K562 (cell line): ENCODE results near the gene FOXD2. TPM values are rescaled to one million over a fixed set of nuclear protein-coding genes. Genes with fewer than 3 reads are reported as not detected.

ENCODE experiments used
- ATAC-seq: fragments of 200-7000 bp; cut with Tn5 transposase; 3 replicates; pipeline ENCODE4 v1.9.1; 2020; ENCODE audit warnings: moderate library complexity
- BruUV-seq: library from RNA; stranded (reverse); fragments of 400-500 nt; replicated peaks from 2 replicates; lab custom pipeline; 2021; lab: Mats Ljungman, UMichigan
- CTCF ChIA-PET: fragments of 300-600 bp; formaldehyde crosslinking; extraction: SDS; loops from one replicate; lab custom pipeline; 2021; ENCODE audit warnings: low intra/inter-chr PET ratio; lab: Yijun Ruan, JAX
- POLR2A ChIA-PET: fragments of 300-600, 350-650 bp; sonication (Branson Sonifier 250); formaldehyde crosslinking; extraction: SDS; loops from one replicate; lab custom pipeline; 2021; ENCODE audit warnings: antibody characterized with exemption, inconsistent platforms; lab: Yijun Ruan, JAX
- DNase-seq, 4 experiments: peaks; one replicate each; pipeline versions ENCODE4 v3.0.0 to v3.0.0-alpha.2; 2011 to 2018; ENCODE audit warnings: low spot score in 3 of 4, mixed read lengths in 3 of 4; ENCODE audit errors: extremely low read depth in 1 of 4
- FAIRE-seq: peaks from 2 replicates; lab custom pipeline; 2011; peaks lifted over from hg19 to GRCh38; lab: Jason Lieb, UNC
- H2AFZ ChIP-seq: 2 replicates; pipeline ENCODE4 v1.6.0; 2011; ENCODE audit warnings: low read depth, low read length, control low read depth, inconsistent platforms
- H3K27ac ChIP-seq: fragments of 200-600 bp; 3 replicates; pipeline ENCODE4 v1.8.0; 2011; ENCODE audit warnings: low read depth, mild to moderate bottlenecking, control low read depth, inconsistent platforms, low read length, moderate library complexity, mixed read lengths; ENCODE audit errors: extremely low read depth
- H3K27me3 ChIP-seq, 2 experiments: fragments of 300-600 bp in 1 of 2; 2 replicates in 1 of 2; 3 replicates in 1 of 2; pipeline versions ENCODE4 v1.6.0 to v1.8.0; 2011; ENCODE audit warnings: inconsistent platforms in 2 of 2, low read length in 2 of 2, mild to moderate bottlenecking in 1 of 2, mixed read lengths in 1 of 2, moderate library complexity in 1 of 2; ENCODE audit not compliant: control insufficient read depth in 2 of 2, insufficient read depth in 2 of 2
- H3K36me3 ChIP-seq: fragments of 300-600 bp; 3 replicates; pipeline ENCODE4 v1.8.0; 2011; ENCODE audit warnings: mild to moderate bottlenecking, low read length, inconsistent platforms; ENCODE audit not compliant: control insufficient read depth, insufficient read depth
- H3K4me1 ChIP-seq, 2 experiments: fragments of 200-600 bp in 1 of 2; replicated peaks in 1 of 2; 2 replicates in 1 of 2; 3 replicates in 1 of 2; pipeline versions ENCODE4 v1.5.1 to v1.8.0; 2011; ENCODE audit warnings: inconsistent platforms in 2 of 2, low read length in 2 of 2, mild to moderate bottlenecking in 1 of 2, mixed read lengths in 1 of 2, moderate library complexity in 1 of 2; ENCODE audit not compliant: control insufficient read depth in 2 of 2, insufficient read depth in 2 of 2
- H3K4me2 ChIP-seq: 2 replicates; pipeline ENCODE4 v1.6.1; 2011; ENCODE audit warnings: low read length, control low read depth, inconsistent platforms, mixed read lengths; ENCODE audit not compliant: insufficient read depth
- H3K4me3 ChIP-seq: fragments of 200-600 bp; sonication (generic), shearing (Covaris generic); 2 replicates; pipeline ENCODE4 v1.5.1; 2016; ENCODE audit warnings: control low read depth, inconsistent platforms
- H3K79me2 ChIP-seq: fragments of 200-600 bp; 3 replicates; pipeline ENCODE4 v1.8.0; 2011; ENCODE audit warnings: low read length, inconsistent platforms; ENCODE audit not compliant: control insufficient read depth, insufficient read depth
- H3K9ac ChIP-seq, 2 experiments: 2 replicates each; pipeline versions ENCODE4 v1.6.0 to v1.6.1; 2011; ENCODE audit warnings: low read depth in 2 of 2, low read length in 2 of 2, control low read depth in 1 of 2, inconsistent platforms in 1 of 2, mild to moderate bottlenecking in 1 of 2, mixed read lengths in 1 of 2; ENCODE audit not compliant: insufficient read depth in 1 of 2
- H3K9me1 ChIP-seq: one replicate; pipeline ENCODE4 v1.6.0; 2011; ENCODE audit warnings: inconsistent platforms, mild to moderate bottlenecking, low read length, moderate library complexity; ENCODE audit not compliant: control insufficient read depth, insufficient read depth
- H3K9me3 ChIP-seq: replicated peaks from 2 replicates; pipeline ENCODE4 v1.5.1; 2011; ENCODE audit warnings: low read depth, low read length, inconsistent platforms; ENCODE audit not compliant: control insufficient read depth, insufficient read depth
- H4K20me1 ChIP-seq: replicated peaks from 2 replicates; pipeline ENCODE4 v1.6.1; 2011; ENCODE audit warnings: low read length, inconsistent platforms, mixed read lengths; ENCODE audit not compliant: control insufficient read depth, insufficient read depth
- CTBP1 ChIP-seq: fragments of 450-650 bp; IDR thresholded peaks from 2 replicates; pipeline ENCODE4 v1.6.1; 2016; ENCODE audit warnings: borderline replicate concordance
- CTCFL ChIP-seq: IDR thresholded peaks from 2 replicates; pipeline ENCODE4 v1.6.1; 2011; ENCODE audit warnings: borderline replicate concordance, low read depth, mild to moderate bottlenecking, moderate library complexity, low read length; ENCODE audit not compliant: insufficient read depth, poor library complexity, severe bottlenecking
- ETV1 ChIP-seq: fragments of 450-650 bp; conservative IDR thresholded peaks from 2 replicates; pipeline ENCODE4 v1.6.1; 2016; ENCODE audit warnings: missing genetic modification characterization, control low read depth, low read depth, missing compliant biosample characterization
- RAD21 ChIP-seq, 2 experiments: fragments of 250-450 bp in 1 of 2; fragments of 450-650 bp in 1 of 2; sonication (Bioruptor Pico) in 1 of 2; formaldehyde crosslinking in 1 of 2; IDR thresholded peaks in 1 of 2; conservative IDR thresholded peaks in 1 of 2; 2 replicates each; pipeline versions ENCODE4 v1.4.0 to v1.8.0; 2020 to 2022; ENCODE audit warnings: mild to moderate bottlenecking in 2 of 2, moderate library complexity in 1 of 2
- RB1 ChIP-seq: fragments of 450-650 bp; IDR thresholded peaks from 2 replicates; pipeline ENCODE4 v1.6.1; 2017; ENCODE audit warnings: low read depth, mild to moderate bottlenecking
- ZNF511 ChIP-seq: sonication (generic); formaldehyde crosslinking; IDR thresholded peaks from 2 replicates; pipeline ENCODE4 v1.8.0; 2022; ENCODE audit warnings: mild to moderate bottlenecking, missing genetic modification reagents
- ZNF76 ChIP-seq: fragments of 250-450 bp; sonication (Bioruptor Pico); IDR thresholded peaks from 2 replicates; pipeline ENCODE4 v1.4.0; 2020; ENCODE audit warnings: mild to moderate bottlenecking, moderate library complexity, borderline replicate concordance
- WGBS: fragments of 100-300 bp; shearing (Covaris generic); methylation state at CpG from one replicate; pipeline ENCODE4 v1.1.6; 2016; ENCODE audit warnings: low coverage, mixed read lengths; ENCODE audit not compliant: insufficient coverage; ENCODE audit errors: missing lambda C conversion rate; 5-methylcytosine and 5-hydroxymethylcytosine counted together
- in situ Hi-C: fragments of 300-500 bp; cut with MboI; formaldehyde crosslinking; loops from 4 replicates; pipeline ENCODE4 v1.15.0; 2018; ENCODE audit warnings: inconsistent platforms, mixed read lengths
- intact Hi-C: fragments of 100-400 bp; cut with micrococcal nuclease; formaldehyde crosslinking; loops from 2 replicates; pipeline ENCODE4 v1.14.2; 2022
- polyA plus RNA-seq, 8 experiments: library from polyadenylated mRNA; depleted of rRNA in 4 of 8; stranded (reverse) in 5 of 8; unstranded in 3 of 8; fragments of >200 nt; fragmentation: Nextera tagmentation in 2 of 8; fragmentation: Illumina TruSeq in 1 of 8; extraction: Ambion mirVana in 2 of 8; extraction: Trizol in 1 of 8; gene quantifications; 2 replicates each; pipeline versions ENCODE4 v1.2.1 to v1.2.3, GENCODE V29; 2011 to 2014; ENCODE audit warnings: inconsistent platforms in 1 of 8, missing spikeins in 1 of 8
- total RNA-seq, 7 experiments: library from RNA; depleted of rRNA in 6 of 7; stranded (reverse); fragments of >200 nt in 6 of 7; fragmentation: Illumina TruSeq in 2 of 7; extraction: Trizol in 2 of 7; gene quantifications; 2 replicates each; pipeline versions ENCODE4 v1.2.1 to v1.2.3, GENCODE V29; 2011 to 2021; ENCODE audit warnings: low replicate concordance in 1 of 7
- TF ChIP-seq, protein P1 (sequence below): sonication (generic); formaldehyde crosslinking; IDR thresholded peaks from 2 replicates; pipeline ENCODE4 v1.8.0; 2023; ENCODE audit warnings: missing genetic modification reagents, mild to moderate bottlenecking, borderline replicate concordance

FOXD2 gene
- total and polyA plus RNA-seq, 9 of the 15 experiments (the other 6 are each of a cell fraction or from before 2014, with no cell fraction given): 0.06 to 1.2 (median 0.22) TPM

DNA sequence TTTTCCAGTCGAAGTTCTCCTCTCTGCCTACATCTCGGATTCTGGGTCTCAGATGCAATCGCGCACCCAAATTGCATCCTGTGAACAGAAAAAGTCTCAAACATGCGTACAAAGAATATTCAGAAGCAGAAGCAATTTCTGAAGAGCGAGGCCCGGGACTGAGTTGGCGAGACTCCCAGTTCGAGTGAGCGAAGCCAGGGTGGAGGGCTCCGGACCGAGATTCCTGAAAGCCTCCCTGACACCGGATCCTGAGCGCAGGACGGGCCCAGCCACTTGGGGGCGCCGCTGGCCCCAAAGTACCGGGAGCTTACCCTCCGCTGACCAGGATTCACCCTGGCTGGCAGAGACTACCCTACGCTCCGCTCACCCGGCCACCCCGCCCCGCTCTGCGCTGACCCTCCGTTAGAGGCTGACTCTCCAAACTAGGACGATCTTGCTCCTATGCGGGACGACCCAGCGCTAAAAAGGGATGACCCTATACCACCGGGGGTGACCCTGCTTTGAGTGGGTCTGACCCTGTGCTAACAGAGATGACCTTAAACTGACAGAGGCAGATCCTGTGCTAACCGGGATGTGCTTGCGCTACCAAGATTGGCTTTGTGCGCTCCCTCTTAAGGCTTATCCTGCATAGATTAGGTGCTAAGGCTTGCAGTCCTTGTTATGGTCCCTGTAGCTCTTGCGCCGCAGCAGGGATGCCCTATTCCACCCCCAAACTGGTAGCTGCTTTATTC is 12.1 kb downstream of the FOXD2 start:
- H3K4me1 ChIP-seq: peaks cover 0 to 6% of the 10 kb centered on the region in 2 experiments; a peak in 2 of 5 replicates
- H3K27me3 ChIP-seq: peaks cover 52 to 60% of the 10 kb centered on the region in 2 experiments
- no peaks in the 10 kb centered on the region for H3K79me2 ChIP-seq
- no peak overlapping the region for H3K27ac ChIP-seq
- H2AFZ ChIP-seq: no peak overlapping the region
- peaks cover 15% of the 10 kb centered on the region for H4K20me1 ChIP-seq
- ATAC-seq: peak; percentile 90
- peak; percentile 57 to 80 (median 75) for DNase-seq
- no peak overlapping the region for H3K4me3 ChIP-seq
- H3K9ac ChIP-seq: no peak overlapping the region
- no peaks in the 10 kb centered on the region for H3K36me3 ChIP-seq
- no TSS peak for BruUV-seq
- no peaks in the 10 kb centered on the region for H3K9me1 ChIP-seq
- WGBS: 6% methylated on average over 36 of the region's 36 CpGs
- in situ Hi-C loops (no loop called here), intact Hi-C loops (loop anchor here (5.0 kb wide), 3 partner anchors 62 to 277 kb away; no protein-coding TSS in a partner anchor)
- ChIA-PET POLR2A (interaction anchor here (0.5 to 2.3 kb wide), 5 partner anchors 9 to 238 kb away, joined by 3 to 11 read pairs (median 4); no protein-coding TSS in a partner anchor), CTCF (interaction anchor here (0.6 to 1.1 kb wide), 3 partner anchors 11 to 270 kb away, joined by 3 read pairs; no protein-coding TSS in a partner anchor)
- H3K9me3 ChIP-seq: no peaks in the 10 kb centered on the region
- no peak overlapping the region; the same call in 1 of the 2 replicates for H3K4me2 ChIP-seq
- FAIRE-seq: peak; percentile 77
- TF ChIP-seq RAD21 (CRISPR knock-in tag; conservative IDR thresholded peaks at IDR 0.05 in 1 of 2, IDR thresholded peaks at IDR 0.05 in 1 of 2) (peak in 1 of 2 experiments; percentile 67; a peak in 3 of 4 replicates), ZNF511 (no peak), ETV1 (tag) (peak; percentile 30; the same call in 1 of the 2 replicates), ZNF76 (CRISPR knock-in tag) (no peak), RB1 (peak; percentile 61; the same call in 1 of the 2 replicates), CTBP1 (no peak), CTCFL (peak; percentile 40)
- TF ChIP-seq, protein P1, sequence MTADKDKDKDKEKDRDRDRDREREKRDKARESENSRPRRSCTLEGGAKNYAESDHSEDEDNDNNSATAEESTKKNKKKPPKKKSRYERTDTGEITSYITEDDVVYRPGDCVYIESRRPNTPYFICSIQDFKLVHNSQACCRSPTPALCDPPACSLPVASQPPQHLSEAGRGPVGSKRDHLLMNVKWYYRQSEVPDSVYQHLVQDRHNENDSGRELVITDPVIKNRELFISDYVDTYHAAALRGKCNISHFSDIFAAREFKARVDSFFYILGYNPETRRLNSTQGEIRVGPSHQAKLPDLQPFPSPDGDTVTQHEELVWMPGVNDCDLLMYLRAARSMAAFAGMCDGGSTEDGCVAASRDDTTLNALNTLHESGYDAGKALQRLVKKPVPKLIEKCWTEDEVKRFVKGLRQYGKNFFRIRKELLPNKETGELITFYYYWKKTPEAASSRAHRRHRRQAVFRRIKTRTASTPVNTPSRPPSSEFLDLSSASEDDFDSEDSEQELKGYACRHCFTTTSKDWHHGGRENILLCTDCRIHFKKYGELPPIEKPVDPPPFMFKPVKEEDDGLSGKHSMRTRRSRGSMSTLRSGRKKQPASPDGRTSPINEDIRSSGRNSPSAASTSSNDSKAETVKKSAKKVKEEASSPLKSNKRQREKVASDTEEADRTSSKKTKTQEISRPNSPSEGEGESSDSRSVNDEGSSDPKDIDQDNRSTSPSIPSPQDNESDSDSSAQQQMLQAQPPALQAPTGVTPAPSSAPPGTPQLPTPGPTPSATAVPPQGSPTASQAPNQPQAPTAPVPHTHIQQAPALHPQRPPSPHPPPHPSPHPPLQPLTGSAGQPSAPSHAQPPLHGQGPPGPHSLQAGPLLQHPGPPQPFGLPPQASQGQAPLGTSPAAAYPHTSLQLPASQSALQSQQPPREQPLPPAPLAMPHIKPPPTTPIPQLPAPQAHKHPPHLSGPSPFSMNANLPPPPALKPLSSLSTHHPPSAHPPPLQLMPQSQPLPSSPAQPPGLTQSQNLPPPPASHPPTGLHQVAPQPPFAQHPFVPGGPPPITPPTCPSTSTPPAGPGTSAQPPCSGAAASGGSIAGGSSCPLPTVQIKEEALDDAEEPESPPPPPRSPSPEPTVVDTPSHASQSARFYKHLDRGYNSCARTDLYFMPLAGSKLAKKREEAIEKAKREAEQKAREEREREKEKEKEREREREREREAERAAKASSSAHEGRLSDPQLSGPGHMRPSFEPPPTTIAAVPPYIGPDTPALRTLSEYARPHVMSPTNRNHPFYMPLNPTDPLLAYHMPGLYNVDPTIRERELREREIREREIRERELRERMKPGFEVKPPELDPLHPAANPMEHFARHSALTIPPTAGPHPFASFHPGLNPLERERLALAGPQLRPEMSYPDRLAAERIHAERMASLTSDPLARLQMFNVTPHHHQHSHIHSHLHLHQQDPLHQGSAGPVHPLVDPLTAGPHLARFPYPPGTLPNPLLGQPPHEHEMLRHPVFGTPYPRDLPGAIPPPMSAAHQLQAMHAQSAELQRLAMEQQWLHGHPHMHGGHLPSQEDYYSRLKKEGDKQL (CRISPR knock-in tag): no peak
